ENCODE data around the gene SLC49A3. TPM values are rescaled to one million over a fixed set of nuclear protein-coding genes. Genes with fewer than 3 reads are reported as not detected.
"Not testable (repeated sequence)": the region's sequence is repeated elsewhere in the genome, so short reads cannot be mapped to it uniquely, and the experiment has no call there.

SLC49A3 gene
- total RNA-seq, 1 experiment from 2014 or later = not detected

- DNase-seq (no peak), ATAC-seq (no peak)
- no peak overlapping the region for H2AFZ ChIP-seq (ENCODE audit: low read length)
- no peaks in the 10 kb centered on the region for H3K9me3 ChIP-seq (ENCODE audit: low read length)
- H3K27ac ChIP-seq (ENCODE audit: low read length) = no peak overlapping the region
- no peaks in the 10 kb centered on the region for H3F3A ChIP-seq (ENCODE audit: low read length, unreplicated experiment)
- POLR2A ChIA-PET (ENCODE audit: unreplicated experiment) = no interaction called here
- H4K20me1 ChIP-seq (ENCODE audit: low read length) = no peaks in the 10 kb centered on the region
- H3K9me2 ChIP-seq (replicated peaks; ENCODE audit: low read length) = no peaks in the 10 kb centered on the region
- intact Hi-C loops (cut with micrococcal nuclease) = no loop called here
- H3K36me3 ChIP-seq (ENCODE audit: low read depth, low read length) = peaks cover 7% of the 10 kb centered on the region
- no peaks in the 10 kb centered on the region for H3K4me1 ChIP-seq (ENCODE audit: insufficient read depth, low read length)
- no peak overlapping the region for H3K4me2 ChIP-seq (ENCODE audit: low read length)
- H3K27me3 ChIP-seq (ENCODE audit: low read length) = no peaks in the 10 kb centered on the region
- TF ChIP-seq CTCF (conservative IDR thresholded peaks at IDR 0.05; ENCODE audit: low read depth, low read length) (no peak), EZH2 (IDR thresholded peaks at IDR 0.05; ENCODE audit: low read length, unreplicated experiment) (no peak), EZH2phosphoT487 (IDR thresholded peaks at IDR 0.05; ENCODE audit: borderline replicate concordance, low read length) (no peak)
- CTCF ChIA-PET = no interaction called here
- no TSS peak for BruUV-seq (replicated peaks)
- H3K9ac ChIP-seq (ENCODE audit: low read length) = no peak overlapping the region
- H3K79me2 ChIP-seq (ENCODE audit: low read length) = 0 out of 2 replicates have a peak, but pooled peaks cover 4% of the 10 kb centered on the region
- H3K4me3 ChIP-seq (ENCODE audit: low read length) = no peak overlapping the region
These were observed 43.5 kb upstream of the SLC49A3 start for GRCh38 chr4:732486-732885.

GRCh38 chr4:731954-732353 lies 43.0 kb upstream of the SLC49A3 start:
- BruUV-seq (replicated peaks); H3K27ac ChIP-seq (ENCODE audit: low read length); ATAC-seq; DNase-seq; H3F3A ChIP-seq (ENCODE audit: low read length, unreplicated experiment); H3K9ac ChIP-seq (ENCODE audit: low read length); POLR2A ChIA-PET (ENCODE audit: unreplicated experiment); H3K9me3 ChIP-seq (ENCODE audit: low read length); H3K4me1 ChIP-seq (ENCODE audit: insufficient read depth, low read length); intact Hi-C loops (cut with micrococcal nuclease); H4K20me1 ChIP-seq (ENCODE audit: low read length); CTCF ChIA-PET; H3K36me3 ChIP-seq (ENCODE audit: low read depth, low read length); H3K4me2 ChIP-seq (ENCODE audit: low read length); H2AFZ ChIP-seq (ENCODE audit: low read length); H3K27me3 ChIP-seq (ENCODE audit: low read length); H3K79me2 ChIP-seq (ENCODE audit: low read length); H3K4me3 ChIP-seq (ENCODE audit: low read length); H3K9me2 ChIP-seq (replicated peaks; ENCODE audit: low read length): not testable (repeated sequence)

GRCh38 chr4:730946-731904 lies 42.3 kb upstream of the SLC49A3 start:
- H3K27ac ChIP-seq (ENCODE audit: low read length); H3K4me3 ChIP-seq (ENCODE audit: low read length); DNase-seq; H3K9me2 ChIP-seq (replicated peaks; ENCODE audit: low read length); intact Hi-C loops (cut with micrococcal nuclease); H3K4me1 ChIP-seq (ENCODE audit: insufficient read depth, low read length); H3K36me3 ChIP-seq (ENCODE audit: low read depth, low read length); H3K9ac ChIP-seq (ENCODE audit: low read length); H3K9me3 ChIP-seq (ENCODE audit: low read length); BruUV-seq (replicated peaks); H3F3A ChIP-seq (ENCODE audit: low read length, unreplicated experiment); H4K20me1 ChIP-seq (ENCODE audit: low read length); CTCF ChIA-PET; H2AFZ ChIP-seq (ENCODE audit: low read length); H3K4me2 ChIP-seq (ENCODE audit: low read length); ATAC-seq; POLR2A ChIA-PET (ENCODE audit: unreplicated experiment); H3K27me3 ChIP-seq (ENCODE audit: low read length): not testable (repeated sequence)
- peaks cover 10% of the 10 kb centered on the region for H3K79me2 ChIP-seq (ENCODE audit: low read length)
